ENCODE results near the gene STIMATE. TPM values are rescaled to one million over a fixed set of nuclear protein-coding genes. Genes with fewer than 3 reads are reported as not detected.

Gene STIMATE
- total and polyA plus RNA-seq, 2 experiments from 2014 or later = 11.2 to 23.6 TPM

DNA sequence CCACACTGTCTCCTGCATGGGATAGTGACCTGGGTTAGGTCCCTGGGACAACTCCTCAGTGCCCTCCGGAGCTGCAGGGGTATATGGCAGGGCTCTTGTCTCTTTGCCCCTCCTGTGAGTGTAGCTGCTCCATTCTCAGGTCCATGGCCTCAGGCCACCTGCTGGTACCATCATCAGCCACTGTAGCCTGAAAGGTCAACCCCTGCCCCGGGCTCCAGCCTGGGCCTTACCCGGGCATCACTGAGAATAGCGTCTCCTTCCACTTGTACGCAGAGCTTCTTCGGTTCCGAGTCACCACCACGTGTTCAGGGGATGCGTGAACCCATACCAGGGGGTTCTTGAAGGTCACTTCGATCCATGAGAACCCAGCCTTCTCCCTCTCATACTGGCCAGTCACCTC is 80.7 kb downstream of the STIMATE start:
- H3K4me3 ChIP-seq = no peak overlapping the region
- no peak overlapping the region for H3K4me2 ChIP-seq
- Mint-ChIP-seq H3K36me3 (ENCODE audit: low read depth) (no peaks in the 10 kb centered on the region), H3K27me3 (ENCODE audit: insufficient read depth, low read depth, poor library complexity) (peaks cover 18% of the 10 kb centered on the region), H3K4me1 (peaks cover 18% of the 10 kb centered on the region), H3K27ac (no peak overlapping the region), H3K4me3 (no peak overlapping the region), H3K9me3 (no peaks in the 10 kb centered on the region; the same call in 1 of the 3 replicates)
- no peaks in the 10 kb centered on the region for H3K27me3 ChIP-seq (ENCODE audit: insufficient read depth)
- H3K4me1 ChIP-seq (ENCODE audit: insufficient read depth) = peaks cover 7% of the 10 kb centered on the region; the same call in 1 of the 2 replicates
- DNase-seq (ENCODE audit: low spot score) = no peak
- no peaks in the 10 kb centered on the region for H3K79me2 ChIP-seq (replicated peaks; ENCODE audit: insufficient read depth)
- TF ChIP-seq EZH2 (IDR thresholded peaks at IDR 0.05; ENCODE audit: low read depth, unreplicated experiment) = no peak
- TF ChIP-seq, protein P1, sequence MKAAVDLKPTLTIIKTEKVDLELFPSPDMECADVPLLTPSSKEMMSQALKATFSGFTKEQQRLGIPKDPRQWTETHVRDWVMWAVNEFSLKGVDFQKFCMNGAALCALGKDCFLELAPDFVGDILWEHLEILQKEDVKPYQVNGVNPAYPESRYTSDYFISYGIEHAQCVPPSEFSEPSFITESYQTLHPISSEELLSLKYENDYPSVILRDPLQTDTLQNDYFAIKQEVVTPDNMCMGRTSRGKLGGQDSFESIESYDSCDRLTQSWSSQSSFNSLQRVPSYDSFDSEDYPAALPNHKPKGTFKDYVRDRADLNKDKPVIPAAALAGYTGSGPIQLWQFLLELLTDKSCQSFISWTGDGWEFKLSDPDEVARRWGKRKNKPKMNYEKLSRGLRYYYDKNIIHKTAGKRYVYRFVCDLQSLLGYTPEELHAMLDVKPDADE (IDR thresholded peaks at IDR 0.05) = no peak
- no peaks in the 10 kb centered on the region for H3K36me3 ChIP-seq (ENCODE audit: insufficient read depth)
- H4K20me1 ChIP-seq (replicated peaks; ENCODE audit: insufficient read depth) = no peaks in the 10 kb centered on the region
- no peak overlapping the region for H3K27ac ChIP-seq (ENCODE audit: low read depth)
- no peaks in the 10 kb centered on the region for H3F3A ChIP-seq (replicated peaks; ENCODE audit: low read depth)
- no peaks in the 10 kb centered on the region for H3K9me2 ChIP-seq (ENCODE audit: insufficient read depth)
- H2AFZ ChIP-seq = no peak overlapping the region
- no peak for ATAC-seq

DNA sequence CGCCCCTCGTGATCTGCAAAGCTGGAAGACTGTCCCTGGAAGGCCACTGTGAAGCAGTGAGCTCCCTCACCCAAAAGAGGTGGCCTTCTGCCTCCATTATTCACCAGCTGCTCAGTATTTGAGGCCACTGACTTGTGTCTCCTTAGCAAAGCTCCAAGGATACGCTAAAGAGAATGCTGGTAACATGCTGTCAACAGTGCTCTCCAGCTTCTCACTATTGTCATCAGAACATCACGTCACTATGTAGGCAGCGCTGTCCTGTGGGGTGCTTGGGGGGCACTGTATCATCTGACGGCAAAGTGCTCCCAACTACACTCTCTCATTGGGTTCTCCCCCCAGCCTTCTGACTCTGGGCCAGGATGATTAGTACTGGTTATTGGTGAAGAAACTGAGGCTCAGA is 81.1 kb downstream of the STIMATE start:
- Mint-ChIP-seq H3K4me3 (no peak overlapping the region), H3K36me3 (ENCODE audit: low read depth) (no peaks in the 10 kb centered on the region), H3K27me3 (ENCODE audit: insufficient read depth, low read depth, poor library complexity) (peaks cover 18% of the 10 kb centered on the region), H3K27ac (no peak overlapping the region), H3K9me3 (no peaks in the 10 kb centered on the region; the same call in 1 of the 3 replicates), H3K4me1 (peaks cover 18% of the 10 kb centered on the region)
- Histone ChIP-seq H3K9me2 (ENCODE audit: insufficient read depth) (no peaks in the 10 kb centered on the region), H3F3A (replicated peaks; ENCODE audit: low read depth) (no peaks in the 10 kb centered on the region), H3K36me3 (ENCODE audit: insufficient read depth) (no peaks in the 10 kb centered on the region), H3K4me3 (no peak overlapping the region), H4K20me1 (replicated peaks; ENCODE audit: insufficient read depth) (no peaks in the 10 kb centered on the region), H3K4me1 (ENCODE audit: insufficient read depth) (peaks cover 7% of the 10 kb centered on the region; the same call in 1 of the 2 replicates), H3K27me3 (ENCODE audit: insufficient read depth) (no peaks in the 10 kb centered on the region), H2AFZ (no peak overlapping the region), H3K79me2 (replicated peaks; ENCODE audit: insufficient read depth) (no peaks in the 10 kb centered on the region), H3K27ac (ENCODE audit: low read depth) (no peak overlapping the region), H3K4me2 (no peak overlapping the region)
- ATAC-seq (no peak), DNase-seq (ENCODE audit: low spot score) (no peak)
- TF ChIP-seq, protein P2, sequence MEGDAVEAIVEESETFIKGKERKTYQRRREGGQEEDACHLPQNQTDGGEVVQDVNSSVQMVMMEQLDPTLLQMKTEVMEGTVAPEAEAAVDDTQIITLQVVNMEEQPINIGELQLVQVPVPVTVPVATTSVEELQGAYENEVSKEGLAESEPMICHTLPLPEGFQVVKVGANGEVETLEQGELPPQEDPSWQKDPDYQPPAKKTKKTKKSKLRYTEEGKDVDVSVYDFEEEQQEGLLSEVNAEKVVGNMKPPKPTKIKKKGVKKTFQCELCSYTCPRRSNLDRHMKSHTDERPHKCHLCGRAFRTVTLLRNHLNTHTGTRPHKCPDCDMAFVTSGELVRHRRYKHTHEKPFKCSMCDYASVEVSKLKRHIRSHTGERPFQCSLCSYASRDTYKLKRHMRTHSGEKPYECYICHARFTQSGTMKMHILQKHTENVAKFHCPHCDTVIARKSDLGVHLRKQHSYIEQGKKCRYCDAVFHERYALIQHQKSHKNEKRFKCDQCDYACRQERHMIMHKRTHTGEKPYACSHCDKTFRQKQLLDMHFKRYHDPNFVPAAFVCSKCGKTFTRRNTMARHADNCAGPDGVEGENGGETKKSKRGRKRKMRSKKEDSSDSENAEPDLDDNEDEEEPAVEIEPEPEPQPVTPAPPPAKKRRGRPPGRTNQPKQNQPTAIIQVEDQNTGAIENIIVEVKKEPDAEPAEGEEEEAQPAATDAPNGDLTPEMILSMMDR (conservative IDR thresholded peaks at IDR 0.05; ENCODE audit: low read depth in 2 of 2) = no peak
- no peak for TF ChIP-seq ZNF331 (CRISPR knock-in tag; IDR thresholded peaks at IDR 0.05; ENCODE audit: low read depth)
- TF ChIP-seq CREB1 (CRISPR knock-in tag; IDR thresholded peaks at IDR 0.05; ENCODE audit: low read depth) = no peak

DNA sequence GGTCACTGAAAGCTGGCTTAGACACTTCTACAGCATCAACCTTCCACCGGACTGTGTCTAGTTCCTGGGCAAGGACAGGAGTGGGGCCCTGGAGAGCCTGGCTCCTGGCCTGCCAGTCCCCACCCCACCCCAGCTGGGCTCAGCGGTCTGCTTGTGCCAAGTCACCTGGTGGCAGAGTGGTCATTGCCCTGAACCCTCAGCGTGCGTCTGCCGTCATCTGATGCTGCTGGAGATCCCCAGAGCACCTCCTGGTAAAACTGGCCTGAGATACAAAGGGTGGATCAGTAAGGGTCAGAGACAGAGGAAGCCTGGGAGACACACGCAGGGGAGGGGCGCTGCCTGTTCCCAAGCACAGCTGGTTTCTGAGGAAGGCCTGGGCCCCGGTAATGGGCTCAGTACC is 83.5 kb downstream of the STIMATE start:
- no peaks in the 10 kb centered on the region for H3K27me3 ChIP-seq (ENCODE audit: insufficient read depth)
- no peaks in the 10 kb centered on the region for H3K79me2 ChIP-seq (replicated peaks; ENCODE audit: insufficient read depth)
- peaks cover 3% of the 10 kb centered on the region; the same call in 1 of the 3 replicates for H3K4me1 Mint-ChIP-seq
- H3K27ac ChIP-seq (ENCODE audit: low read depth) = no peak overlapping the region
- H3K9me3 Mint-ChIP-seq = no peaks in the 10 kb centered on the region
- H4K20me1 ChIP-seq (replicated peaks; ENCODE audit: insufficient read depth) = no peaks in the 10 kb centered on the region
- no peaks in the 10 kb centered on the region for H3F3A ChIP-seq (replicated peaks; ENCODE audit: low read depth)
- H2AFZ ChIP-seq = no peak overlapping the region
- no peak for TF ChIP-seq POLR2AphosphoS5 (IDR thresholded peaks at IDR 0.05; ENCODE audit: low read depth)
- TF ChIP-seq, protein P3, sequence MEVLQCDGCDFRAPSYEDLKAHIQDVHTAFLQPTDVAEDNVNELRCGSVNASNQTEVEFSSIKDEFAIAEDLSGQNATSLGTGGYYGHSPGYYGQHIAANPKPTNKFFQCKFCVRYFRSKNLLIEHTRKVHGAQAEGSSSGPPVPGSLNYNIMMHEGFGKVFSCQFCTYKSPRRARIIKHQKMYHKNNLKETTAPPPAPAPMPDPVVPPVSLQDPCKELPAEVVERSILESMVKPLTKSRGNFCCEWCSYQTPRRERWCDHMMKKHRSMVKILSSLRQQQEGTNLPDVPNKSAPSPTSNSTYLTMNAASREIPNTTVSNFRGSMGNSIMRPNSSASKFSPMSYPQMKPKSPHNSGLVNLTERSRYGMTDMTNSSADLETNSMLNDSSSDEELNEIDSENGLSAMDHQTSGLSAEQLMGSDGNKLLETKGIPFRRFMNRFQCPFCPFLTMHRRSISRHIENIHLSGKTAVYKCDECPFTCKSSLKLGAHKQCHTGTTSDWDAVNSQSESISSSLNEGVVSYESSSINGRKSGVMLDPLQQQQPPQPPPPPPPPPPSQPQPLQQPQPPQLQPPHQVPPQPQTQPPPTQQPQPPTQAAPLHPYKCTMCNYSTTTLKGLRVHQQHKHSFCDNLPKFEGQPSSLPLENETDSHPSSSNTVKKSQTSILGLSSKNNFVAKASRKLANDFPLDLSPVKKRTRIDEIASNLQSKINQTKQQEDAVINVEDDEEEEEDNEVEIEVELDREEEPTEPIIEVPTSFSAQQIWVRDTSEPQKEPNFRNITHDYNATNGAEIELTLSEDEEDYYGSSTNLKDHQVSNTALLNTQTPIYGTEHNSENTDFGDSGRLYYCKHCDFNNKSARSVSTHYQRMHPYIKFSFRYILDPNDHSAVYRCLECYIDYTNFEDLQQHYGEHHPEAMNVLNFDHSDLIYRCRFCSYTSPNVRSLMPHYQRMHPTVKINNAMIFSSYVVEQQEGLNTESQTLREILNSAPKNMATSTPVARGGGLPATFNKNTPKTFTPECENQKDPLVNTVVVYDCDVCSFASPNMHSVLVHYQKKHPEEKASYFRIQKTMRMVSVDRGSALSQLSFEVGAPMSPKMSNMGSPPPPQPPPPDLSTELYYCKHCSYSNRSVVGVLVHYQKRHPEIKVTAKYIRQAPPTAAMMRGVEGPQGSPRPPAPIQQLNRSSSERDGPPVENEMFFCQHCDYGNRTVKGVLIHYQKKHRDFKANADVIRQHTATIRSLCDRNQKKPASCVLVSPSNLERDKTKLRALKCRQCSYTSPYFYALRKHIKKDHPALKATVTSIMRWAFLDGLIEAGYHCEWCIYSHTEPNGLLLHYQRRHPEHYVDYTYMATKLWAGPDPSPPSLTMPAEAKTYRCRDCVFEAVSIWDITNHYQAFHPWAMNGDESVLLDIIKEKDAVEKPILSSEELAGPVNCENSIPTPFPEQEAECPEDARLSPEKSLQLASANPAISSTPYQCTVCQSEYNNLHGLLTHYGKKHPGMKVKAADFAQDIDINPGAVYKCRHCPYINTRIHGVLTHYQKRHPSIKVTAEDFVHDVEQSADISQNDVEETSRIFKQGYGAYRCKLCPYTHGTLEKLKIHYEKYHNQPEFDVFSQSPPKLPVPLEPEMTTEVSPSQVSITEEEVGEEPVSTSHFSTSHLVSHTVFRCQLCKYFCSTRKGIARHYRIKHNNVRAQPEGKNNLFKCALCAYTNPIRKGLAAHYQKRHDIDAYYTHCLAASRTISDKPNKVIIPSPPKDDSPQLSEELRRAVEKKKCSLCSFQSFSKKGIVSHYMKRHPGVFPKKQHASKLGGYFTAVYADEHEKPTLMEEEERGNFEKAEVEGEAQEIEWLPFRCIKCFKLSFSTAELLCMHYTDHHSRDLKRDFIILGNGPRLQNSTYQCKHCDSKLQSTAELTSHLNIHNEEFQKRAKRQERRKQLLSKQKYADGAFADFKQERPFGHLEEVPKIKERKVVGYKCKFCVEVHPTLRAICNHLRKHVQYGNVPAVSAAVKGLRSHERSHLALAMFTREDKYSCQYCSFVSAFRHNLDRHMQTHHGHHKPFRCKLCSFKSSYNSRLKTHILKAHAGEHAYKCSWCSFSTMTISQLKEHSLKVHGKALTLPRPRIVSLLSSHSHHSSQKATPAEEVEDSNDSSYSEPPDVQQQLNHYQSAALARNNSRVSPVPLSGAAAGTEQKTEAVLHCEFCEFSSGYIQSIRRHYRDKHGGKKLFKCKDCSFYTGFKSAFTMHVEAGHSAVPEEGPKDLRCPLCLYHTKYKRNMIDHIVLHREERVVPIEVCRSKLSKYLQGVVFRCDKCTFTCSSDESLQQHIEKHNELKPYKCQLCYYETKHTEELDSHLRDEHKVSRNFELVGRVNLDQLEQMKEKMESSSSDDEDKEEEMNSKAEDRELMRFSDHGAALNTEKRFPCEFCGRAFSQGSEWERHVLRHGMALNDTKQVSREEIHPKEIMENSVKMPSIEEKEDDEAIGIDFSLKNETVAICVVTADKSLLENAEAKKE (CRISPR knock-in tag; IDR thresholded peaks at IDR 0.05) = no peak
- TF ChIP-seq NANOG (IDR thresholded peaks at IDR 0.05; ENCODE audit: borderline replicate concordance) = no peak
- no peak for ATAC-seq
- no peak for DNase-seq (ENCODE audit: low spot score)
- H3K4me2 ChIP-seq = no peak overlapping the region
- peaks cover 13% of the 10 kb centered on the region for H3K27me3 Mint-ChIP-seq (ENCODE audit: insufficient read depth, low read depth, poor library complexity)
- H3K27ac Mint-ChIP-seq = no peak overlapping the region
- H3K36me3 ChIP-seq (ENCODE audit: insufficient read depth) = no peaks in the 10 kb centered on the region
- no peaks in the 10 kb centered on the region for H3K4me1 ChIP-seq (ENCODE audit: insufficient read depth)
- no peak overlapping the region for H3K4me3 ChIP-seq
- H3K4me3 Mint-ChIP-seq = no peak overlapping the region
- H3K36me3 Mint-ChIP-seq (ENCODE audit: low read depth) = no peaks in the 10 kb centered on the region
- H3K9me2 ChIP-seq (ENCODE audit: insufficient read depth) = 0 out of 2 replicates have a peak, but pooled peaks cover 4% of the 10 kb centered on the region

Data from GM23338 (cell line).